Measurements from ENCODE around the gene NCKAP1.

NCKAP1 gene

GRCh38 chr2:183072177-183072576 lies 33.9 kb upstream of the NCKAP1 start:
- TF ChIP-seq CTCF (conservative IDR thresholded peaks at IDR 0.05; ENCODE audit: low read depth), result no peak
- CTCF ChIA-PET, result no interaction called here
- POLR2A ChIA-PET (ENCODE audit: low non-redundant PET), result no interaction called here
- no peak for DNase-seq (ENCODE audit: low spot score)
- H3K27ac ChIP-seq, result no peak overlapping the region

GRCh38 chr2:183070942-183071844 lies 32.9 kb upstream of the NCKAP1 start:
- H3K27ac ChIP-seq, result no peak overlapping the region
- CTCF ChIA-PET, result interaction anchor here (0.6 kb wide), 1 partner anchor 139 kb away, joined by 6 read pairs; no protein-coding TSS in a partner anchor
- TF ChIP-seq CTCF (conservative IDR thresholded peaks at IDR 0.05; ENCODE audit: low read depth), result no peak
- POLR2A ChIA-PET (ENCODE audit: low non-redundant PET), result no interaction called here
- no peak for DNase-seq (ENCODE audit: low spot score)

- no peak for DNase-seq (ENCODE audit: low spot score)
- POLR2A ChIA-PET (ENCODE audit: low non-redundant PET), result no interaction called here
- CTCF ChIA-PET, result no interaction called here
- TF ChIP-seq CTCF (conservative IDR thresholded peaks at IDR 0.05; ENCODE audit: low read depth), result no peak
- H3K27ac ChIP-seq, result no peak overlapping the region
Measured at GRCh38 chr2:183069174-183069573, 30.9 kb upstream of the NCKAP1 start.

- ChIA-PET CTCF (interaction anchor here (0.6 to 1.1 kb wide), 2 partner anchors 13 to 27 kb away, joined by 3 to 5 read pairs; no protein-coding TSS in a partner anchor), POLR2A (ENCODE audit: low non-redundant PET) (no interaction called here)
- DNase-seq (ENCODE audit: low spot score), result no peak
- no peak overlapping the region for H3K27ac ChIP-seq
- TF ChIP-seq CTCF (conservative IDR thresholded peaks at IDR 0.05; ENCODE audit: low read depth), result no peak
Measured at GRCh38 chr2:183068561-183068960, 30.3 kb upstream of the NCKAP1 start.

GRCh38 chr2:183063083-183063482 lies 24.8 kb upstream of the NCKAP1 start:
- ChIA-PET CTCF (no interaction called here), POLR2A (ENCODE audit: low non-redundant PET) (no interaction called here)
- H3K27ac ChIP-seq, result no peak overlapping the region
- DNase-seq (ENCODE audit: low spot score), result no peak
- TF ChIP-seq CTCF (conservative IDR thresholded peaks at IDR 0.05; ENCODE audit: low read depth), result no peak

- no peak overlapping the region for H3K27ac ChIP-seq
- DNase-seq (ENCODE audit: low spot score), result no peak
- no peak for TF ChIP-seq CTCF (conservative IDR thresholded peaks at IDR 0.05; ENCODE audit: low read depth)
- ChIA-PET POLR2A (ENCODE audit: low non-redundant PET) (no interaction called here), CTCF (no interaction called here)
Measured at GRCh38 chr2:183060571-183061231, 22.4 kb upstream of the NCKAP1 start.

Measured in RWPE1 (cell line).